Astrocyte of the spinal cord (primary cell): ENCODE measurements around the gene CFAP210.

Experiments
- DNase-seq: peaks from one replicate; pipeline ENCODE4 v3.0.0; 2011; ENCODE audit warnings: low read depth, low spot score
- H3K4me3 ChIP-seq: 2 replicates; pipeline ENCODE4 v1.5.1; 2011; ENCODE audit warnings: low read depth, mild to moderate bottlenecking, low read length, moderate library complexity
- CTCF ChIP-seq: IDR thresholded peaks from 2 replicates; pipeline ENCODE4 v1.5.1; 2012; ENCODE audit warnings: low read depth, mild to moderate bottlenecking, low read length, inconsistent platforms
- in situ Hi-C: cut with HindIII; loops from 2 replicates; pipeline ENCODE4 v1.10.0; 2017; ENCODE audit warnings: low sequenced_read_pairs

Gene CFAP210

GRCh38 chr2:169659320-169659719 is 34.9 kb downstream of the CFAP210 start:
- no peak overlapping the region for H3K4me3 ChIP-seq
- TF ChIP-seq CTCF: no peak
- no peak for DNase-seq
- in situ Hi-C loops: no loop called here

GRCh38 chr2:169658877-169659276 is 35.3 kb downstream of the CFAP210 start:
- in situ Hi-C loops: no loop called here
- no peak for DNase-seq
- TF ChIP-seq CTCF: no peak
- H3K4me3 ChIP-seq: no peak overlapping the region

- no peak for DNase-seq
- no peak overlapping the region for H3K4me3 ChIP-seq
- no peak for TF ChIP-seq CTCF
- in situ Hi-C loops: no loop called here
Measured at GRCh38 chr2:169656164-169656563, 38.0 kb downstream of the CFAP210 start.

- in situ Hi-C loops: no loop called here
- no peak for DNase-seq
- no peak overlapping the region for H3K4me3 ChIP-seq
Measured at GRCh38 chr2:169653636-169654035, 40.6 kb downstream of the CFAP210 start.

GRCh38 chr2:169649278-169649677 is 44.9 kb downstream of the CFAP210 start:
- in situ Hi-C loops: no loop called here
- no peak for DNase-seq
- no peak for TF ChIP-seq CTCF
- H3K4me3 ChIP-seq: no peak overlapping the region

More at GRCh38 chr2:169653636-169654035, 40.6 kb downstream of the CFAP210 start:
- TF ChIP-seq CTCF: no peak

- TF ChIP-seq CTCF: no peak
- H3K4me3 ChIP-seq: no peak overlapping the region
- DNase-seq: no peak
- in situ Hi-C loops: no loop called here
Measured at GRCh38 chr2:169647496-169647895, 46.7 kb downstream of the CFAP210 start.

- in situ Hi-C loops: no loop called here
- DNase-seq: no peak
- no peak overlapping the region for H3K4me3 ChIP-seq
- TF ChIP-seq CTCF: no peak
Measured at GRCh38 chr2:169644173-169644572, 50.0 kb downstream of the CFAP210 start.
